ENCODE results near the gene ATG13.
"Not testable (repeated sequence)": the region's sequence is repeated elsewhere in the genome, so short reads cannot be mapped to it uniquely, and the experiment has no call there.

The ATG13 gene

GRCh38 chr11:46617134-46617971, at the start of gene ATG13, which contains the start of gene HARBI1:
Gene ATG13, plus strand, starts transcription at chr11:46617553. Its CDS starts 26,739 bp downstream, at chr11:46644292.
Gene HARBI1, minus strand, starts transcription at chr11:46617227. Its CDS starts 990 bp downstream, at chr11:46616237.
- DNase-seq, result peak; percentile 95

DNA sequence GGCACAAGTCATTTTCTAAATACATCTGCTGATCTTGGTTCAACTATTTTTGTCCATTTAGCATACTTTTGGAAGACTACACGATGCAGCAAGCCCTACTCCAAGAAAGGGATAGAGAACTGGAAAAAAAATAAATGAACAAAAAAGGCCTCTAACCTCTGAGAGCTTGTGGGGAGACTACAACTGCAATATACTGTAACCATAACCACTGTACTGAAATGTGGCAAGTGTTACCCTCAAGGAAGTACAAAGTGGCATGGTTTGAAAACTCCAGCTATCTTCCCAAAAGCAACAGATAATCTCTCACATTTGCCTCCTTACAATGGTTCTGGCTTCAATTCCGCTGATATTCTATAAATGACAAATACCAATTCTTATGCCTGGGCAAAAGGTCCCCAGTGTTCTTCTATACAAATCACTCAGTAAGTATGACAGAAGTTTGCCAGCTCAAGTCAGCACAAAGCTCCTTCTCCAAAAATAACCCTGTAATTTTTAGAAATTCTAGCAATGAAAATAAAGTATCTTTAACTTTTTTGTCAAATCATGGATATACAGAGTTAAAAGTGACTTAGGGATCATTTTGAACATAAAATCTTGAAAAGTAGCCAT, 46.5 kb upstream of the ATG13 start:
- DNase-seq, result no peak

GRCh38 chr11:46574656-46575055, 42.7 kb upstream of the ATG13 start:
- DNase-seq, result no peak

DNA sequence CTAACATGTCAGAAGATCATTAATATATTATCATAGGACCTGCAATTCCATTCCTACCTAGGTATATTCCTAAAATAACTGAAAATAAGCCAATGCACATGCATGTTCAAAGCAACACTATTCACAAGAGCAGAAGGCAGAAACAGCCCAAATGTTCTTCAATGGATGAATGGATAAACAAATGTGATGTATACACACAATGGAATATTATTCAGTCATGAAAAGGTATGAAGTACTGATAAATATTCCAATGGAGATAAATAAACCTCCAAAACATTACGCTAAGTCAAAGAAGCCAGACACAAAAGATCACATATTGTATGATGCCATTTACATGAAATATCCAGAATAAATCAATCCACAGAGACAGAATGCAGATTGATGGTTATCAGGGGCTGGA, 40.3 kb upstream of the ATG13 start:
- DNase-seq, result no peak

DNA sequence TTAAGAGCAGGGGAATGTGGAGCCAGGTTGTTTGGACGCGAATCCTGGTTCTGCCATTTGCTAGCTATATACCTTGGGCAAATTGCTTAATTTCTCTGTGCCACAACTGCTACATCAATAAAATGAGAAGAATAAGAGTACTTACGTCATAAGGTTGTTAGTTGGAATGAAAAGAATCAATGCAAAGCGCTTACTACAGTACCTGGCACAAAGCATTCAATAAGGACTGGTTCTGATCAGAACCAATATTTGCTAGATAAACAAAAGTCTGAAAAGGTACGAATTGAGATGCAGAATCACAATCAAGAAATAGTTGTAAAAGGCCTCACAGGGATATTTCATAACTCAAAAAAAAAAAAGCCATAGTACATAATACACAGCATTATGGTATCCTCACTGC, 34.8 kb upstream of the ATG13 start:
- no peak for DNase-seq

- DNase-seq, result not testable (repeated sequence)
Measured at GRCh38 chr11:46583513-46583912, 33.8 kb upstream of the ATG13 start.

DNA sequence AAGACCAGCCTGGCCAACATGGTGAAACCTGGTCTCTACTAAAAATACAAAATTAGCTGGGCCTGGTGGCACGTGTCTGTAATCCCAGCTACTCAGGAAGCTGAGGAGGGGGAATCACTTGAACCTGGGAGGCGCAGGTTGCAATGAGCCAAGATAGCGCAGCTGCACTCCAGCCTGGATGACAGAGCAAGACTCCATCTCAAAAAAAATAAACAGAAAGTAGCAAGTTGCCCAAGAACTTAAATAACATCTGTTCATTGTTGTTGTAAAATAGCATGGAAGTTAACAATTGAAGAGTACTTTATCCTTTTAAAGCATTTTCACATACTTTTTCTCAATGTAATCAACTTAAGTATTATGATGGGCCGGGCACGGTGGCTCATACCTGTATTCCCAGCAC, 29.2 kb upstream of the ATG13 start:
- DNase-seq, result no peak

GRCh38 chr11:46588915-46589314, 28.4 kb upstream of the ATG13 start:
- DNase-seq, result no peak

DNA sequence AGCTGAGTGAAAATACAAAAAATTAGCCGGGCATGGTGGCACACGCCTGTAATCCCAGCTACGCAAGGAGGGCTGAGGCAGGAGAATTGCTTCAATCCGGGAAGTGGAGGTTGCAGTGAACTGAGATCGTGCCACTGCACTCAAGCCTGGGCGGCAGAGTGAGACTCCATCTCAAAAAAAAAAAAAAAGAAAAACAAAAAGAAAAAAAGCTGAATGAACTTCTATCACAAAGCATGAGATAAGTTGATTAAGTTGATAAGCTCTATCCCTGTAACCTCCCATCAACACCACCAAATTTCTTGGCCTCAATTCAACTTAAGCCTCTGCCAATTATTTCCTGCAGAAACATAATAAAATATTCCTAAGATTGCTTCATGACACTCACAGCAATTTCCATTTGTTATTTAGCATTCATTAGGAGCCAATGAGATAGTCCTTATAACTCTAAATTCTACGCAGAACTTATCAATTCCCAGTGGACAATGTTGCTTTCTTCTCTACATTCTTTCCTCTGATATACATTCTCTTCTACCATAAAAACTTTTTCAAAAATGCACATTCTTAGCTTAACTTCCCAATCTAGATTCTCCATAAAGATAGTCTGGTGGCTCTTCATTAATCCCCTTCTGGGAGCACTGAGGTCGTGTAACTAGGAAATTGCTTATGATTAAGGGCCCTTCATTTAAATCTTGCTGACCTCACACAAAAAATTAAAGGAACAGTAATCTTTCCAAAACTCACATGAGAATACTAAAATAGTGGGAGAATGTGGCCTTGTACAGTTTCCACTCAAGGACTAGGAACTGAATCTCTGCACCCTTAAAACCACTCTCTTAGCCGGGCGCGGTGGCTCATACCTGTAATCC, 26.4 kb upstream of the ATG13 start:
- no peak for DNase-seq

DNA sequence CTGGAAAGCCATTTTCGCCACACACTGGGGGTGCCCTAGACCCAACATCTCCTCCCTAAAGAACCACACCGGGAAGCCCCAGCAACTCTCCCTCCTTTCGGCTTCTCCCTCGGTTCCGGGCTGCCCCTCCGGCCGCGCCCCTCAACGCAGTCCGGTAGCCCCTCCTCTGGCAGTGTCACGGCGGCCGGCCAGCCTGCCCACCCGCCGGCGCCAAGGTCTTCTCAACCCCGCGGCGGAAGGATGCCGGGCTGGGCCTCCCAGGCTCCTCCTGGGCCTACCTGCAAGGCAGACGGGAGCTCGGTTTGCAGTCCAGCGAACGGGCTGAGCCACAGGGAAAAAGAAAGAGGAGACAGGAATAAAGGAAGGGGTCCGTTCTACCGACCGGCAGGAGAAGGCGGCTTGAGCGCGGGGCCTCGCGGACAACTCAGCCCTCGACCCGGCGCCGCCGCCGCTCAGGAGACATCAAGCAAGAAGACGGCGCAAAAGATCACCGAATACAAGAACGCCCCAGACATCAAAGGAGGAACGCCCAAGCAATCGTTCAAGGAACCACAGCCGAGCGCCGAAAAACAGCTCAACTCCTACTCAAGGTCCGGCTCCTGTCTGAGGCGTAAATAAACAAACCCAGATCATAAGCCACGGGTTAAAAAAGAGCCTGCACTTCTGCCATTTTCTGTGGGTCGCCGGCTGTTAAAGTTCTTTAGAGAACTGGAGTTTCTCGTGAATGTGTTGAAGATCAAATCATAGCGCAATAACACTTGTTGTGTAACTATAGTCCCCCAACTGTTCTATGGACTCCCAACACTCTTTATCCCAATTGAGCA, 23.6 kb upstream of the ATG13 start, which contains the start of gene AMBRA1:
AMBRA1 (minus strand) TSS at position 474 of the 824 bp plus-strand sequence. CDS start 45,643 bp downstream, outside the sequence.
- peak; percentile 85 for DNase-seq

DNA sequence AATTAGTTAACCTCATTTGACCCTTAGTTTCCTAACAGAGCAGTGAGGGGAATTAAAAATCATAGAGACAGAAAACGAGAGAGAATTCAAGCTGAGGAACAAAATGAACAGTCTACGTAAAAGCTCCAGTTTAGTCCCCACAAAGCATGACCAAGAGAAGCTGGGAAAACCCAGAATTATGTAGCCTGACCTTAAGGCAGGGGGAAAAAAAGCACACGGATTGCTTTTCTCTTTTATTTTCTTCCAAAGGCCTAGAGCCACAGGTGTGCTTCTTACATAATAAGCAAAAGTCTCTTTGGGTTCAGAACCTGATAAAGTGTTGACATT, 23.0 kb upstream of the ATG13 start:
- DNase-seq, result no peak

GRCh38 chr11:46594785-46595184, 22.6 kb upstream of the ATG13 start:
- no peak for DNase-seq

GRCh38 chr11:46597155-46597554, 20.2 kb upstream of the ATG13 start:
- DNase-seq, result no peak

DNA sequence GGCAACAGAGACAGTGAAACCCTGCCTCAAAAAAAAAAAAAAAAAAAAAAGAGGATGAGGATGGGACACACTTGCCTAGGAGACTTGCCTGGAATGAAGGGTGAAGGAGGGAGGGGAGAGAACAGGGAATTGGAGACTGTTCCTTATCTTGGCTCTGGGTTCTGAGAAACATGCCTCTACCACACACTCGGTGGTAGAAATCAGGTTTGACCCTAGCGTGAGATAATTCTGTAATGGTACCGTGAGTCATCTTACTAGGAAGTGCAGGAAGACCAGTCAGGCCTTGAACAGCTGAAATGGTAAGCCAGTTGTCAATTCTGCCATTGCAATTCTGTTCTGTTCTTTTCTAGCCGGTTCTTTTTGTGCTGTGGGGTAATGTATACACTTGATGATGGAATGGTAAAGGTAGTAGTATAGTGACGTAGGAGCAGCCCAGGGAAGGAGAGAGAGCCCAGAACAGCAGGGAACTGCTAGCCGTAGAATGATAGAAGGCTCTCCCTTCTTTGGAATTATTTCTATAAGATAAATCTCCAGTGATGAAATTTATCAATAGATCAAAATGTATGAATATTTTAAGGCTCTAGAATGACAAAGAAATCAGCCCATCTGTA, 19.6 kb upstream of the ATG13 start:
- DNase-seq, result no peak

DNA sequence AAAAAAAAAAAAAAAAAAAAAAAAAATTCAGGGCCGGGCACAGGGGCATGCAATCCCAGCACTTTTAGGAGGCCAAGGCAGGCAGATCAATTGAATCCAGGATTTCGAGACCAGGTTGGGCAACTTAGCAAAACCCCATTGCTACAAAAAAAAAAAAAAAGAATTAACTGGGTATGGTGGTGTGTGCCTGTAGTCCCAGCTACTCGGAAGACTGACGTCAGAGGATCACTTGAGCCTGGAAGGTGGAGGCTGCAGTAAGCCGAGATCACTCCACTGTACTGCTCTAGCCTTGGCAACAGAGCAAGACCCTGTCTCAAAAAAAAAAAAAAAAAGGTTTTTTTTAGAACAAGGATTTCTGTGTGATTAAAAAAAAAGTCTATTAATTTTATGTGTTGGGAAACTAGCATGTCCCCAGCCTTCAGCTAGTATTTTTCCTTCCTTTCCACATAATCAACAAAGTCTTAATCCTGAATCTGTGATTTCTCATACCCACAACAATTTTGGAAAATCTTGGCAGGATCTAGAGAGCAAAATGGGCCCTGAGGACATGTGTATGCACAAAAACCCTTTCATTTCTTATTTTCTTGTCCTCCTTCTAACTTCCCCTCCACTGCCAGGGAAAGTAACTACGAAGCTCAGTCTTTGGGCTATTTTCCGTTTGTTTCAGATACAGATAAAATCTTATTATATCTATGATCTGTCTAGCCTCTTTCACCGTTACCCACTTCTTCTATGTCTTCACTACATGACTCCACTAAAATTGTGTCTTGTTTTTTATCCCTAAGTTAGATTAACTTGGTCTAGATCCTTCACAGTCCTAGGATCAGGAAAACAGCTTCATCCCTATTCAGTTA, 17.8 kb upstream of the ATG13 start:
- no peak for DNase-seq

DNA sequence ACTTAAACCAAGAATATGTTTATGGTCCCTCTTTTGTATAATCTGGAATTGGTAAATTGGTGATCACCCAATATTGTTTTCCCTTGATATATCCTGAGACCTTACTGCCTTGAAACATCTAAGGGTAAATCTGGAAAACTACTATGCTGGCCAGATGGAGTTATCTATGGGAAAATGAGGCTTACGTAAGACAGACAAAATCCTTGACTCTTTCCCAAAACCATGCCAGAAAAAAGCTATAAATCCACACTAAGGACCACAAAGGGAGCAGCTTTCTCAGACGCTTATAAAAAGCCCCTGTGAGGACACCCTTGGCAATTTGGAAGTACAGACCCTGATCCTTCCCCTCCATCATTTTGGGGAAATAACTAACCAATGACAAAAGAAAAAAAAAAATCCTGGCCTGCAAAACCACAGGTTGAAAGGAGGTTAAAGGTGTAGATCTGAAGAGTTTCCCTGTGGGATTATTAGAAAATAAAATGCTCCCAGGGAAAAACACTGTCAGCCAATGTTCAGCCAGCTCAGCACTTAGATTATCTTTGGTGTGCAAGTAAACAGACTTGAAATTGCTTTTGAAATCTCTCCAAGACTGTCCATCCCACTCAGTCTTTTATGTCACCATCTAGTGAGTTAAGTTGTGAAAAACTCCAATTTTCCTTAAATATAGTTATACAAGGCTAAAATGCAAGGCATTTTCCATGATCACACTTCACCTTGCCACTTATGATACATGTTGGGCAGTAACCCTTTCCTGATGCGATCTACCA, 17.0 kb upstream of the ATG13 start:
- DNase-seq, result no peak

DNA sequence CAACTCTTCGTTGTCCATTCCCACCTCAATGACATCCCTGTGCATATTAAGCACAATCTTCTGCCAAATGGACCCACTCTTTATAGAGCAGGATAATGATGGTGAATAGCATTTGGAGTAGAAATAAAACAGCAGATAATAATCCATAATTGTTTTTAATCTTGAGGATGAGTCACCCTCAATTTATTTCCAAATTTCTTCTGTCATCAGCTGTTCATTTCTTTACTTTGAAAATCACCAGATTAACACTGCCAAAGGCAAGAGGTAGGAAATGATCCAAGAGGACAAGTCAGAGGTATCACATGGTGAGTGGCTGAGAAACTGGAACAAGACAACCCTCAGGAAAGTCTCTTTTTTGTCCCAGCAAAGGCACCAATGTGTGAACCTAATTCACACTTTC, 16.2 kb upstream of the ATG13 start:
- no peak for DNase-seq

GRCh38 chr11:46603704-46604308, 13.5 kb upstream of the ATG13 start:
- DNase-seq, result no peak

GRCh38 chr11:46604796-46605195, 12.6 kb upstream of the ATG13 start:
- no peak for DNase-seq

- DNase-seq, result no peak
Measured at GRCh38 chr11:46607516-46607915, 9.8 kb upstream of the ATG13 start.
